Measurements from ENCODE around the gene CPEB4.

Gene CPEB4

DNA sequence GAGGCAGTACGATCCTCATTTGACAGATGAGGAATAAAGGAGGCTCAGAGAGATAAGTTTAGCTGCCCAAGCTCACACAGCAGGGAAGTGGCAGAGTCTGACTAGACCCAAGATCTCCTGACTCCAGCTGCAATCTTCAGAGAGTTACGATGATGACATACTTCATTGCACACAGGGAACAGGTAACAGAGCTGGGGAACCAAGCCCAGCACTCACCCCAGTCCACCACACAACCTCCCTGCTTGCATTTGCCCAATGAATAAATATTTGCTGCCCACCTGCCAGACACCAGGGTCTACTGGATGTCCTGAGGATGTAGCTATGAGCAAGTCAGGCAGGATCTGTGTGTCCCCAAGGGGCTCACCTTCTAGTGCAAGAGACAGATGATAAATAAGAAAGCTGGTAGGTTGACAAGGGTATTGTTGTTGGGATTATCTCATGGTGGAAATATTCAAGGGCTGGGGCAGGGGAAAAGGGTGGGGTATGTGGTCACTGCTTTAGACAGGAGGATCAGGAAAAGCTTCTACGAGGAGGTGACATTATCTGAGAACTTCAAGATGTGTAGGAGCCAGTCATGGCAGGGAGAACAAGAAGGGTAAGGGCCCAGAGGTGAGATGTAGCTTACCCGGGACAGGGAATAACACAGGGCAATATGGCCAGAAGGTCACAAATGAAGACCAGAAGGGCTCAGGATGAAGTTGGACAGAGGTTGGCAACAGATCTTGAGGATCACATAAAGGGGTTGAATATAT lies 28.6 kb upstream of the CPEB4 start:
- no peak for DNase-seq

- no peak for DNase-seq
Observed at GRCh38 chr5:173862047-173862477, 26.1 kb upstream of the CPEB4 start.

- DNase-seq = no peak
Observed at GRCh38 chr5:173863359-173863758, 24.8 kb upstream of the CPEB4 start.

DNA sequence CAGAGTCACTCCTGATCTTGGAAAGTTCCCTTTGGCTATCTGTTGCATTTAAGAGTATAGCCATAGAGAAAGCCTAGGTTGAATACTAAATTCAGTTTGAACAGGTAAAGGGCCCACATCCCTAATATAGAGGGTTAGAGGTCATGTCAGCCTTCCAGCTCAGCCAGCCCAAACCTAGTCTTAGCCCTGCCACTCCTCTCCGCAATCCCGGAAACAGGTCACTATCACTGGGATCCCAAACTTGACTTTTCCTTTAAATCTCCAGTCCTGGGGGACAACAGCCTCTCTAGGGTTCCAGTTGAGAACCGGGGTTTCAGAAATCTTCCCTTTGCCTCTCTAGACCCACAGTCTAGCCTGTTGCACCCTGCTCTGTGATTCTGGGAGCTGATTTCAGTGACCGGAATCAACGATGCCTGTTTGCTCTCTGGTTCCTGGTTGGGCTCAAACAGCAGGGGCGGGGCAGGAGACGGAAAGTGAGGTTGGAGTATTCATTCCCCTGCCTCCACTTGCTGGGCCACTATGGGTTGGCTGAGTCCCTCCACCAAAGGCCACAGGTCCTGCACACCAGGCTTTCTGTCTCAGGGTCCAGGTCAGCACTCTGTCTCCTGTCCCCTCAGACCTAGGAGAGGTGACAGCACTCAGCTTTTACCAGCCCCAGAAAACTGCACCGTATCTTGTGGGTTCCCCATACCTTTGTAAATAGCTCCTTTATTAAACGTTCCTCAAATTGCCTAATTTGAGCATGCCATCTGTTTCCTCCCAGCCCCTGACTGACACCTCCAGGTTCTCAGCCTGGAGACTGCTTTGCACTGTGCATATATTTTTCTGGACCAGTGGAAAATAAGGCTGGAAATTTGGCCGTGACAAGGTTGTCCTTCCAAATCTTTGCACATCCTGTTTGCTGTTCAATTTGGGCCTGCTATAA lies 23.8 kb upstream of the CPEB4 start:
- no peak for DNase-seq

DNA sequence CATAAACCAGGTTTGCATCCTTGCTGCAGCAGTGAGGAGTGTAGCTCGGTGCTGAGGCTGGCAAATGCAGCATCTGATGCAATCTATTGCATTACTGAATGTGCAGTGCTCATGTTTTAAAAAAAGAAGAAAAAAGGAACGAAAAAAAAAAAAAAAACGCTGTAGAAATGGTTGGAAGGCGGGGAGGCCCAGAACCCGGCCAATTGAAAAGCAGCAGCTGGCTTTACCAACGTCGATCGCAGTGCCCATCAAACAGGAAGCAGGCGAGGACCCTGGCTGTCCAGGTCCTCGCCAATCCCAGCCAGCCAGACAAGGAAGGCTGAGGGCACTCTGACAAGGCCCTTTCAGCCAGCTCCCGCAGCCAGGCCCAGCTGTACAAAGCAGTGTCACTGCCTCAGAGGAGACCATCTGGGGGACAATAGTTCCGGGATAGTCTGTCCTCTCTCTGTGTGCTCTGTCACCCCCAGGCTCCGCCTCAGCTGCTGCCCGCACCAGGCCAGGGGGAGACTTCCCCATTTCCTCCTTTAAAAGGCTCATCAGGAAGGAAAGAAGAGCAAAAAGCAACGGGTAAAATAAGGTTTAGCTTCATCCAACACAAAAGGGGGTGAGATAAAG lies 21.8 kb upstream of the CPEB4 start:
- DNase-seq = no peak

DNA sequence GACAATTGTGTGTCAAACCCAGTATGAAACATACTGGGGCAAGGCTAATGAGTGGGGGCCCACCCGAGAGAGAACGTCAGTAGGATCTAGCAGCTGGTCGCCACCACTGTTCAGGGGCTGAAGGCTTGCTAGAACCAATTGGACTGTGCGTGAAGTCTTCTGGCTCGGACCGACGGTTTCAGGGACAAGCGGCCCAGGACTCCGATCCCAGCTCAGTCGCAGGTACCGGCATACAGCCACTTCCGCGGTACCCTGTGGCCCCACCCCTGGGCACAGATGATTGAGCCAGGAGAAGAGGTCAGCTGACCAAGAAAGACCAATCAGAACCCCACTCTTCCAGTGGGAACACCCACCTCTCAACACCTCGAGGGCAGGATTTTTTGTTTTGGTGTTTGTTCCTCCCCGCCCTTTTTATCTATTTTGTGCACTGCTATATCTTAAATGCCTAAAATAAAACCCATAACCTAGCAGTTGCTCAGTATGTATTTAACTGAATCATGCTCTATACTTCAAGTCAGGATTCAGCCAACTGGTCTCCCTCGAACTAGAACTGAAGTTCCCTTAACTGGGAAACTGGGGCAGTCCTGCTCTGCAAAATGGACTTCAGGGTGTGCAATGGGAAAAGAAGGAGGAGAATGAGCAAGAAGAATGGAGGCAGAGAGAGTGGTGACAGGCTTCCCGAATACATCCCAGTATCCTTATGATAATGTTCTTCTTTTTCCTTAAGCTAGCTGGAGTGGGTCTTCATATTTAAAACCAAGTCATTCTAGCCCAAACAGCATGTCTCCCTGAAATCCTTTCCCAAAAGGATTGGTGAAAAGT lies 21.1 kb upstream of the CPEB4 start:
- no peak for DNase-seq

- no peak for DNase-seq
Observed at GRCh38 chr5:173868096-173868880, 19.9 kb upstream of the CPEB4 start.

DNA sequence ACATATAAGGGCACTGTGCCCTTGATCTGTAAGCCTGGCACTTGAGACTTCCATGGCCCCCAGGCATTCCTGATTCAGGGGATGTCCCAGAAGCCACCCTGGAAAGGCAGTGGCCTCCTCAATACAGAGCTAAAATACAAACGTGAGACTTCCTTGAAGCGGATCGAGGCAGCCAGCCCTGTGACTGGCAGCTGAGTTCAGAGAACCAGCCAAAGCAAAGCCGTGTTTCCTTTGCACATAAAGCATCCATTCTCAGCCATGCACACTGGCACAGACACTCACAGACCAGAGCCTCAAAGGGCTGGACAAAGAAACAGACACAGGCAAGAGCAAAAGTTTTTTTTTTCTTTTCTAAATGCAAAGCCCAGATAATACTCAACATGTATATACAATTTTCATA lies 18.8 kb upstream of the CPEB4 start:
- DNase-seq = no peak

DNA sequence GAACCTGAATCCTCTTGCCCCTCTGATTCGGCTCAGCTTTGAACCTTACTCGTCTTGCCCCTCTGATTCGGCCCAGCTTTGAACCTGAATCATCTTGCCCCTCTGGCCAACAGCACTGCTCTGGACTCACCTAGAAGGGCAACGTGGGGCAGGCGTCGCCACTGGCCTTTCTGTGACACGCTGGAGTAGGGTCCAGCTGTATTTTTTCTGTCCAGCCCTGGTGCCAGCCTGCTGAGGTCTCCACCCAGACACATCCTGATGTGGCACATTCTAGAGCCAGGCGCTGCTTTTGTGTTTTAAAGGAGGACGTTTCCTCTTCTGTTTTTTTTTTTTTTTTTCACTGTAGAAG lies 15.2 kb upstream of the CPEB4 start:
- no peak for DNase-seq

- no peak for DNase-seq
Observed at GRCh38 chr5:173873306-173873922, 14.7 kb upstream of the CPEB4 start.

DNA sequence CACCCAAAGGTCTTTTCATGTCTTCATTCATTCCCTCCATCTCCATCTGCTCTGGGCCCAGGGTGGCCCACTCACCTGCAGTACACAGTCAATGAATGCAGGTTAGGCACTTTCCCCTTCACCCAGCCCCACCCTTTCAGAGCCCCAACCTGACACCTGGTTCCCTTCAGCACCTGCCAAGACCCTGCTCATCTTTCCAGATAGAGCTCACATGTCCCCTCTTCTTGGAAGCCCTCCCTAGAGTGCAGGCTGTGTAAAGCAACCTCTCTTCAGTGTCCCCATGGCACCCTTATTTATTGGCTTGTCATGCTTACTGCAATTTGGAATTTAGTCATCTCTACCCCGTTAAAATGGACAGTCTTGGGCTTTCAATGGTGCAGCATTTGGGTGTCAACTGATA lies 13.0 kb upstream of the CPEB4 start:
- DNase-seq = no peak

DNA sequence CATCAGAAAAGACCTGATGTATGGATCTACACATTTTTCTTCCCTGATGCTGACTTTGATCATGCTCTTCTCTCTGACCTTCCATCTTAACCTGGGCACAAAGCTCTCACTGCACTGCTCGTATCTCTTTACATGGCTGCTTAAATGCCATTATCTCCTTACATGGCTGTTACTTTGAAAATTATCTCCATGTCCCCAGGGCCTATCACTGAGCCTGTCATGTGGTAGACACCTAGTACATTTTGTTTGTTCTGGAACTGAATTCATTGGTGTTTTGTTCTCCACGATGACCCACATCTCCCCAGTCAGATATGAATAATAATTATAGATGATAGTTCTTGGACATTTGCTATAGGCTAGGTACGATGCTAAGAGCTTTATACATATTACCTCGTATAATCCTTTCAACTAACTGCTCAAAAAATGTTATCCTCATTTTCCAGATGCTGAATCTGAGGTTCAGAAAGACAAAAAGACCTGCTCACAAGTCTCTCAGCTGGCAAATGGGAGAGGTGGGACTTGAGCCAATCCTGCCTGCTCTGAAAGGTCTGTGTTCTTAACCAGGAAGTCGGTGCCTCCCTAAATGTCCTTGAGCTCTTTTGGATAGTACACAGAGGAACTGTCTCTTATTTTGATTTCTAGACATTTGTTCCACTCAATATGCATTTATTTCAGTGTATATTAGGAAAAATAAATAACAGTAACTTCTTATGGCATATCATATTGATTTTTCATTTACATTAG lies 9.8 kb upstream of the CPEB4 start:
- DNase-seq = no peak

DNA sequence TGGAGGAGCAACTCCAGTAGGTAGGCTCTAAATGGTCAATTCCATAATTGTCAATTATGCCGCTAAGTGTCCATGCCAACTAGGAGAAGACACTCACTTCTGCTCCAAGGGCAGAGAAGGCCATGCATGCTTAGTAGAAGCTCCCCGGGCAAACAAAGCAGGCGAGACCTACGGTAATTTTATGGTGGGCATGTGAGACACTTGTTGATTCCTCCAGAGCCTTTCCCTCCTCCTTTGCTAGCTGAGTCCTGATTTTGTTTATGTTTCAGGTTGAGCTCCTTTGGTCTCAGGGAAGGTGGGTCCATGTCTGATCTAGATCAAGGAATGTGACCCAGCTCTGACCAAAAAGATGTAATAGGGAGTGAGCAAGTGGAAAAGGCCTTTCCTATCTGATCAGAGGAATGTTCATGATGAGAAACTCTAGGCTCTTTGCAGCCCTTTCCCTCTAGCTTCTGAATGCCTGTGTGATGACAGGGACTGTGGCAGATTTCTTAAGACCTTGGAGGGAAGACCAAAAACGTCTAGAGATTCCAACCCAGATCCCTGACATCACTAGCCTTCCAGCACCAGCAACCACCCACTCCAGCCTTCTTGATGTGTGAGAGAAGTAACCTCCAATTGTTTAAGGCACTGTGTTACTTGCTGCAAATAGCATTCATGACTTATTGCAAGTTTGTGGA lies 7.7 kb upstream of the CPEB4 start:
- DNase-seq = no peak

DNA sequence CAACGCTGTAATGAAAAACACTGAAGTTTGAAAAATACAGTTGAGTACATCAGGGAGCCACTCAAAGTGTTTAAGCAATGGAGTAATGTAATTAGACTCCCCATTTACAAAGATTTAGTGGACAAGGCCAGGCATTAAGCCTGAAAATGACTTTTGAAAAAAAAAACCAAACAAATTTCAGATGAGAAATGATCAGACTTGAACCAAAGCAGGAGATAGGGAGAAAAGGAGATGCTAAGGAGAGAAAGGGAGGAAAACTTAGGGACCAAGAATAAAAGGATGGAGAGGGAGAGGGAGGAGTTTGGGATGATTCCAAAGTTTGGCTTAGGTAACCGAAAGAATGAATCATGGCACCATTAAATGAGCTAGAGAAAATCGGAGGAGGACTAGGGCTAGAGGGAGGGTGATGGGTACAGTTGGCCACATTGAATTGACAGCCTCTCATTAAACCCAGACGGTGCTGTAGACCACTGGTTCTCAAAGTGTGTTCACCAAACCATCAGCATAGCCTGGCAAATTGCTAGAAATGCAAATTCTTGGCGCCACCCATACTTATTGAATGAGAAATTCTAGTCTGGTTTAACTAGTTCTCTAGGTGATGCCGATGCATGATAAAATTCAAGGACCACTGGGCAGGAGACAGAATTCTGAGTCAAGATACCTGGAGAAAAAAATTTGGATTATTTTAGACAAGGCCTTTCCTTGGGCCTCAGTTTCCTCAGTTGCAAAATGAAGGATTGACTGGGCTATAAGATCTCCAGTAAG lies 6.2 kb upstream of the CPEB4 start:
- no peak for DNase-seq

GRCh38 chr5:173882632-173883031 lies 5.5 kb upstream of the CPEB4 start:
- no peak for DNase-seq

DNA sequence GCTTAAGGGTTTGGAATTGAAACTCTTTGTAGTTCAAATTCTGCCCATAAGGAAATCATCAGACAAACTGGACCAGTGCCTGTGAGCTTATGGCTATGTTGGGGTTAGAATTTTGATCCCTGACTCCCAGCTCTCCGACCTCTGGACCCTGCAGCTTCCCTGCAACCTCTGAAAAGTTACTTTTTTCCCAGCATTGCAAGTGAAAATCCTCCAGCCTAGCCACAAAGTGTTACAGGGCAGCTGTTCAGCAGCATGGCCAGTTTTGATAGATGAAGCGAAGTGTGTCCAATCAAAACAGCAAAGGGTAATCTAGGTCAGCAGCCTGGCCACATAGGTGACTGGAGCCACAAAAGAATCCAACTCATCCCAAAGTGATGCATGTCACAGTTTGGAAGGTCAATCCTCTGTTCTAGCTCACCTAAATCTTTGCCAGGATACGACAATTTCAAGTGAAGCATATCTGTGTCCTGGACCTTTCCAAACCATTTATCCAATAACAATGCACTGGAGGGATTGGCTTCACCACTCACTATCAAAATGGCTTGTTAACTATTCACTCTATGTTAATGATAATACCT lies 4.7 kb upstream of the CPEB4 start:
- no peak for DNase-seq

- peak; percentile 24 to 75 (median 45) for DNase-seq
Observed at GRCh38 chr5:173884402-173885053, 3.6 kb upstream of the CPEB4 start.

DNA sequence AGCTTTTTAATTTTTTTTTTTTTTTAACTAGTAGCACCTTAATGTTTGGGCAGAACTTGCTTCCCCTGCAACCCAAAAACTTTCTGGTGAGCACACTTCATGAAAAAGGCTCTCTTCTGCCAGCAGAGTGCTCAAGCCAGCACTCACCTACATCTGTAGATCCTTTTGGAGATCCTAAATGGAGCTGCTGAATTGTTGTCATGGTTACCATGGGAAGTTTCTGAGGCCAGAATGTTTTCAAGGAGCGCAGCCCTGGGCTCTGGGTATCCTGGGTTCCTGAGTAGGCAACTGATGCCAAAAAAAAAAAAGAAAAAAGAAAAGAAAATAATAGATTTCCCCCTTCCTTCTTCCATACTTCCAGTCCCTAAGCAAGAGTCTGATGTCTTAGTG lies 3.1 kb upstream of the CPEB4 start:
- no peak for DNase-seq

All from T-helper 1 cell (primary cell).